HepG2 (cell line): ENCODE data around the gene SLC8A2. TPM values are rescaled to one million over a fixed set of nuclear protein-coding genes. Genes with fewer than 3 reads are reported as not detected.

Experiments
- ATAC-seq: fragments of 200-7000 bp; cut with Tn5 transposase; 3 replicates; pipeline ENCODE4 v1.9.1; 2020; ENCODE audit warnings: mild to moderate bottlenecking, moderate library complexity
- BruUV-seq: library from RNA; stranded (reverse); fragments of 400-500 nt; replicated peaks from 2 replicates; lab custom pipeline; 2021; lab: Mats Ljungman, UMichigan
- CTCF ChIA-PET: fragments of 300-600 bp; formaldehyde crosslinking; extraction: SDS; loops from one replicate; lab custom pipeline; 2021; ENCODE audit warnings: low total read pairs, inconsistent platforms, low intra/inter-chr PET ratio; lab: Yijun Ruan, JAX
- POLR2A ChIA-PET: fragments of 350-600 bp; sonication (Branson Sonifier 250); formaldehyde crosslinking; loops from one replicate; lab custom pipeline; 2020; ENCODE audit warnings: antibody characterized with exemption, inconsistent platforms; lab: Yijun Ruan, JAX
- DNase-seq: peaks from one replicate; pipeline ENCODE4 v3.0.0-alpha.2; 2015; ENCODE audit warnings: low spot score
- FAIRE-seq: peaks from 3 replicates; lab custom pipeline; 2011; peaks lifted over from hg19 to GRCh38; lab: Jason Lieb, UNC
- H2AFZ ChIP-seq: one replicate; pipeline ENCODE4 v1.6.1; 2011; ENCODE audit warnings: low read length, inconsistent platforms
- H3K27ac ChIP-seq: fragments of 300-600 bp; 3 replicates; pipeline ENCODE4 v1.8.0; 2011; ENCODE audit warnings: mixed run types, mild to moderate bottlenecking, mixed read lengths, low read length, inconsistent platforms; ENCODE audit not compliant: insufficient read depth; ENCODE audit errors: extremely low read length
- H3K27me3 ChIP-seq, 2 experiments: fragments of 200-600 bp in 1 of 2; 2 replicates in 1 of 2; 3 replicates in 1 of 2; pipeline versions ENCODE4 v1.6.0 to v1.8.0; 2011; ENCODE audit warnings: low read length in 2 of 2, mild to moderate bottlenecking in 2 of 2, moderate library complexity in 2 of 2, inconsistent platforms in 1 of 2; ENCODE audit not compliant: insufficient read depth in 2 of 2, control insufficient read depth in 1 of 2
- H3K36me3 ChIP-seq, 2 experiments: fragments of 200-600 bp in 1 of 2; replicated peaks in 1 of 2; 2 replicates in 1 of 2; 3 replicates in 1 of 2; pipeline versions ENCODE4 v1.5.1 to v1.8.0; 2011; ENCODE audit warnings: low read length in 2 of 2, inconsistent platforms in 1 of 2; ENCODE audit not compliant: insufficient read depth in 2 of 2, control insufficient read depth in 1 of 2
- H3K4me1 ChIP-seq: 2 replicates; pipeline ENCODE4 v1.5.1; 2012; ENCODE audit warnings: low read length, inconsistent platforms; ENCODE audit not compliant: insufficient read depth
- H3K4me2 ChIP-seq: 2 replicates; pipeline ENCODE4 v1.6.0; 2011; ENCODE audit warnings: low read depth, low read length, inconsistent platforms
- H3K4me3 ChIP-seq, 3 experiments: fragments of 200-600 bp in 1 of 3; sonication (generic), shearing (Covaris generic) in 1 of 3; replicated peaks in 1 of 3; 2 replicates each; pipeline ENCODE4 v1.5.1; 2011 to 2016; ENCODE audit warnings: low read length in 3 of 3, inconsistent platforms in 2 of 3, low read depth in 2 of 3, mild to moderate bottlenecking in 2 of 3, control low read depth in 1 of 3, mixed read lengths in 1 of 3; ENCODE audit not compliant: insufficient read depth in 1 of 3
- H3K79me2 ChIP-seq: one replicate; pipeline ENCODE4 v1.6.1; 2011; ENCODE audit warnings: low read length, inconsistent platforms; ENCODE audit not compliant: insufficient read depth
- H3K9ac ChIP-seq: 2 replicates; pipeline ENCODE4 v1.6.0; 2011; ENCODE audit warnings: mild to moderate bottlenecking, low read depth, low read length, inconsistent platforms; ENCODE audit not compliant: insufficient read depth
- H3K9me3 ChIP-seq: 2 replicates; pipeline ENCODE4 v1.5.1; 2012; ENCODE audit warnings: mild to moderate bottlenecking, low read length
- H4K20me1 ChIP-seq: 2 replicates; pipeline ENCODE4 v1.6.0; 2011; ENCODE audit warnings: inconsistent platforms, mild to moderate bottlenecking, low read length, moderate library complexity; ENCODE audit not compliant: insufficient read depth
- BHLHE40 ChIP-seq: IDR thresholded peaks from 2 replicates; pipeline ENCODE4 v1.6.1; 2011; ENCODE audit warnings: low read length, improper control_type of control experiment
- FOSL2 ChIP-seq: sonication (generic); formaldehyde crosslinking; IDR thresholded peaks from 2 replicates; pipeline ENCODE4 v1.4.0; 2020; ENCODE audit warnings: missing genetic modification reagents
- FOXP1 ChIP-seq, 2 experiments: fragments of 450-650 bp in 1 of 2; IDR thresholded peaks; 2 replicates each; pipeline ENCODE4 v1.6.1; 2017 to 2018; ENCODE audit warnings: antibody characterized with exemption in 1 of 2
- MIER2 ChIP-seq: IDR thresholded peaks from 2 replicates; pipeline ENCODE4 v1.6.1; 2016; ENCODE audit warnings: missing biosample characterization, missing genetic modification reagents
- NCOA5 ChIP-seq: sonication (generic); formaldehyde crosslinking; IDR thresholded peaks from 2 replicates; pipeline ENCODE4 v1.4.0; 2020; ENCODE audit warnings: missing genetic modification reagents
- NFKBIZ ChIP-seq: IDR thresholded peaks from 2 replicates; pipeline ENCODE4 v1.6.1; 2018; ENCODE audit warnings: missing genetic modification reagents, missing compliant biosample characterization
- SNAPC2 ChIP-seq: sonication (generic); formaldehyde crosslinking; IDR thresholded peaks from 2 replicates; pipeline ENCODE4 v1.8.1; 2022; ENCODE audit warnings: mild to moderate bottlenecking, missing genetic modification reagents
- TAF15 ChIP-seq: fragments of 200-400 bp; formaldehyde crosslinking; IDR thresholded peaks from one replicate; pipeline ENCODE4 v1.6.1; 2018; ENCODE audit warnings: mild to moderate bottlenecking, low read depth, low read length; ENCODE audit not compliant: poor library complexity, severe bottlenecking
- ZFY ChIP-seq: sonication (generic); formaldehyde crosslinking; IDR thresholded peaks from 2 replicates; pipeline ENCODE4 v1.4.0; 2020; ENCODE audit warnings: missing genetic modification reagents
- ZNF430 ChIP-seq: sonication (generic); formaldehyde crosslinking; IDR thresholded peaks from 2 replicates; pipeline ENCODE4 v1.9.0; 2021; ENCODE audit warnings: mild to moderate bottlenecking, missing genetic modification reagents
- ZNF737 ChIP-seq: sonication (generic); formaldehyde crosslinking; IDR thresholded peaks from 2 replicates; pipeline ENCODE4 v1.5.0; 2020; ENCODE audit warnings: missing genetic modification reagents, mild to moderate bottlenecking, borderline replicate concordance
- WGBS: methylation state at CpG from one replicate; pipeline ENCODE4 v1.1.6; 2017; ENCODE audit warnings: low lambda C conversion rate; 5-methylcytosine and 5-hydroxymethylcytosine counted together
- in situ Hi-C: cut with HindIII; loops from 2 replicates; pipeline ENCODE4 v1.10.0; 2017; ENCODE audit warnings: low pct_unique_long_range_greater_than_20kb; ENCODE audit not compliant: extremely low pct_ligation_motif_present
- intact Hi-C: fragments of 100-400 bp; cut with micrococcal nuclease; formaldehyde crosslinking; loops from one replicate; pipeline ENCODE4 v1.10.0; 2022; ENCODE audit not compliant: unreplicated experiment
- polyA plus RNA-seq, 8 experiments: library from polyadenylated mRNA; depleted of rRNA in 3 of 8; stranded (reverse) in 7 of 8; unstranded in 1 of 8; fragments of >200 nt; fragmentation: Illumina TruSeq in 4 of 8; extraction: Trizol in 4 of 8; gene quantifications; 2 replicates each; pipeline versions ENCODE4 v1.2.1 to v1.2.3, GENCODE V29; 2011 to 2016; ENCODE audit warnings: low read depth in 4 of 8, missing spikeins in 1 of 8, mixed read lengths in 1 of 8; ENCODE audit not compliant: insufficient read depth in 1 of 8
- total RNA-seq, 5 experiments: library from RNA; depleted of rRNA; stranded (reverse); fragments of >200 nt; fragmentation: Illumina TruSeq; extraction: Trizol; gene quantifications; 2 replicates each; pipeline ENCODE4 v1.2.3, GENCODE V29; 2016; ENCODE audit warnings: low read depth in 1 of 5
- TF ChIP-seq, protein P1 (sequence below): sonication (generic); formaldehyde crosslinking; IDR thresholded peaks from 2 replicates; pipeline ENCODE4 v1.4.0; 2020; ENCODE audit warnings: missing genetic modification reagents
- TF ChIP-seq, protein P2 (sequence below): sonication (generic); formaldehyde crosslinking; IDR thresholded peaks from 2 replicates; pipeline ENCODE4 v1.8.0; 2022; ENCODE audit warnings: mild to moderate bottlenecking, missing genetic modification reagents, moderate library complexity
- TF ChIP-seq, protein P3 (sequence below): IDR thresholded peaks from 2 replicates; pipeline ENCODE4 v1.6.1; 2012; ENCODE audit warnings: low read depth, low read length, improper control_type of control experiment
- TF ChIP-seq, protein P4 (sequence below): sonication (generic); formaldehyde crosslinking; IDR thresholded peaks from 2 replicates; pipeline ENCODE4 v1.8.0; 2022; ENCODE audit warnings: low read depth, missing genetic modification reagents
- TF ChIP-seq, protein P5 (sequence below): sonication (generic); formaldehyde crosslinking; IDR thresholded peaks from 2 replicates; pipeline ENCODE4 v1.5.1; 2020; ENCODE audit warnings: mild to moderate bottlenecking, moderate library complexity, missing genetic modification reagents
- TF ChIP-seq, protein P6 (sequence below): IDR thresholded peaks from 2 replicates; pipeline ENCODE4 v1.6.1; 2016; ENCODE audit warnings: low read depth, control low read depth

The SLC8A2 gene
- total and polyA plus RNA-seq, 2 of the 13 experiments (the other 11 are each of a cell fraction or from before 2014, with no cell fraction given): 0.02 TPM; not detected in 1

DNA sequence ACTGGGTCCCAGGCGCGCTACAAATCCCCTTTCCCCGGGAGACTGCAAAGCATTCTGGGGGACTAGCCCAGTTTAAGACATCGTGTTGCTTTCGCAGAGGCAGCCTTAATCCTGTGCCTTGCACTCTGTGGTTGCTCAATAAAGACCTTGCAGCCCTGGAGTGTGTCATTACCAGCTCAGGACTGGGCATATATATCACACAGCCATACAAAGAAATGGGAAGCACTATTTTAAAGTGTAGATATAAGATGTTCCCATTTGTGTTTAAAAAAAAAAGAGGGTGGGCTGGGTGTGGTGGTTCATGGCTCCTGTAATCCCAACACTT, 32.1 kb upstream of the SLC8A2 start:
- H3K4me2 ChIP-seq: no peak overlapping the region
- BruUV-seq: no TSS peak
- H3K79me2 ChIP-seq: peaks cover 15% of the 10 kb centered on the region
- peaks cover 12 to 25% of the 10 kb centered on the region in 2 experiments; a peak in 4 of 5 replicates for H3K36me3 ChIP-seq
- H3K4me3 ChIP-seq: no peak overlapping the region
- ChIA-PET POLR2A (no interaction called here), CTCF (no interaction called here)
- FAIRE-seq: no peak
- no peaks in the 10 kb centered on the region for H3K4me1 ChIP-seq
- in situ Hi-C loops: no loop called here
- H4K20me1 ChIP-seq: 0 out of 2 replicates have a peak, but pooled peaks cover 3% of the 10 kb centered on the region
- no peaks in the 10 kb centered on the region for H3K9me3 ChIP-seq
- H2AFZ ChIP-seq: no peak overlapping the region
- ATAC-seq: no peak
- H3K27me3 ChIP-seq: no peaks in the 10 kb centered on the region
- no peak overlapping the region for H3K9ac ChIP-seq
- WGBS: 85% methylated on average over 5 of the region's 5 CpGs
- H3K27ac ChIP-seq: no peak overlapping the region
- intact Hi-C loops: no loop called here
- no peak for DNase-seq
- TF ChIP-seq, protein P1, sequence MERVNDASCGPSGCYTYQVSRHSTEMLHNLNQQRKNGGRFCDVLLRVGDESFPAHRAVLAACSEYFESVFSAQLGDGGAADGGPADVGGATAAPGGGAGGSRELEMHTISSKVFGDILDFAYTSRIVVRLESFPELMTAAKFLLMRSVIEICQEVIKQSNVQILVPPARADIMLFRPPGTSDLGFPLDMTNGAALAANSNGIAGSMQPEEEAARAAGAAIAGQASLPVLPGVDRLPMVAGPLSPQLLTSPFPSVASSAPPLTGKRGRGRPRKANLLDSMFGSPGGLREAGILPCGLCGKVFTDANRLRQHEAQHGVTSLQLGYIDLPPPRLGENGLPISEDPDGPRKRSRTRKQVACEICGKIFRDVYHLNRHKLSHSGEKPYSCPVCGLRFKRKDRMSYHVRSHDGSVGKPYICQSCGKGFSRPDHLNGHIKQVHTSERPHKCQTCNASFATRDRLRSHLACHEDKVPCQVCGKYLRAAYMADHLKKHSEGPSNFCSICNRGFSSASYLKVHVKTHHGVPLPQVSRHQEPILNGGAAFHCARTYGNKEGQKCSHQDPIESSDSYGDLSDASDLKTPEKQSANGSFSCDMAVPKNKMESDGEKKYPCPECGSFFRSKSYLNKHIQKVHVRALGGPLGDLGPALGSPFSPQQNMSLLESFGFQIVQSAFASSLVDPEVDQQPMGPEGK (CRISPR knock-in tag): no peak
- no peak for TF ChIP-seq ZFY (CRISPR knock-in tag)
- TF ChIP-seq ZNF430 (CRISPR knock-in tag): no peak
- TF ChIP-seq, protein P2, sequence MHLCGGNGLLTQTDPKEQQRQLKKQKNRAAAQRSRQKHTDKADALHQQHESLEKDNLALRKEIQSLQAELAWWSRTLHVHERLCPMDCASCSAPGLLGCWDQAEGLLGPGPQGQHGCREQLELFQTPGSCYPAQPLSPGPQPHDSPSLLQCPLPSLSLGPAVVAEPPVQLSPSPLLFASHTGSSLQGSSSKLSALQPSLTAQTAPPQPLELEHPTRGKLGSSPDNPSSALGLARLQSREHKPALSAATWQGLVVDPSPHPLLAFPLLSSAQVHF (CRISPR knock-in tag): no peak
- TF ChIP-seq, protein P3, sequence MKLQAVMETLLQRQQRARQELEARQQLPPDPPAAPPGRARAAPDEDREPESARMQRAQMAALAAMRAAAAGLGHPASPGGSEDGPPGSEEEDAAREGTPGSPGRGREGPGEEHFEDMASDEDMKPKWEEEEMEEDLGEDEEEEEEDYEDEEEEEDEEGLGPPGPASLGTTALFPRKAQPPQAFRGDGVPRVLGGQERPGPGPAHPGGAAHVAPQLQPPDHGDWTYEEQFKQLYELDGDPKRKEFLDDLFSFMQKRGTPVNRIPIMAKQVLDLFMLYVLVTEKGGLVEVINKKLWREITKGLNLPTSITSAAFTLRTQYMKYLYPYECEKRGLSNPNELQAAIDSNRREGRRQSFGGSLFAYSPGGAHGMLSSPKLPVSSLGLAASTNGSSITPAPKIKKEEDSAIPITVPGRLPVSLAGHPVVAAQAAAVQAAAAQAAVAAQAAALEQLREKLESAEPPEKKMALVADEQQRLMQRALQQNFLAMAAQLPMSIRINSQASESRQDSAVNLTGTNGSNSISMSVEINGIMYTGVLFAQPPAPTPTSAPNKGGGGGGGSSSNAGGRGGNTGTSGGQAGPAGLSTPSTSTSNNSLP: no peak
- no peak for TF ChIP-seq NCOA5 (CRISPR knock-in tag)
- no peak for TF ChIP-seq SNAPC2 (CRISPR knock-in tag)
- TF ChIP-seq ZNF737 (CRISPR knock-in tag): no peak
- TF ChIP-seq TAF15: no peak
- TF ChIP-seq, protein P4, sequence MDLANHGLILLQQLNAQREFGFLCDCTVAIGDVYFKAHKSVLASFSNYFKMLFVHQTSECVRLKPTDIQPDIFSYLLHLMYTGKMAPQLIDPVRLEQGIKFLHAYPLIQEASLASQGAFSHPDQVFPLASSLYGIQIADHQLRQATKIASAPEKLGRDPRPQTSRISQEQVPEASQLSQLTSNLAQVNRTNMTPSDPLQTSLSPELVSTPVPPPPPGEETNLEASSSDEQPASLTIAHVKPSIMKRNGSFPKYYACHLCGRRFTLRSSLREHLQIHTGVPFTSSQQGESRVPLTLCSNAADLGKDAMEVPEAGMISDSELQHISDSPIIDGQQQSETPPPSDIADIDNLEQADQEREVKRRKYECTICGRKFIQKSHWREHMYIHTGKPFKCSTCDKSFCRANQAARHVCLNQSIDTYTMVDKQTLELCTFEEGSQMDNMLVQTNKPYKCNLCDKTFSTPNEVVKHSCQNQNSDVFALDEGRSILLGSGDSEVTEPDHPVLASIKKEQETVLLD (CRISPR knock-in tag): no peak
- TF ChIP-seq FOXP1 (IDR thresholded peaks at IDR 0.05): no peak
- TF ChIP-seq FOXP1 (CRISPR knock-in tag; IDR thresholded peaks at IDR 0.05): no peak
- TF ChIP-seq, protein P5, sequence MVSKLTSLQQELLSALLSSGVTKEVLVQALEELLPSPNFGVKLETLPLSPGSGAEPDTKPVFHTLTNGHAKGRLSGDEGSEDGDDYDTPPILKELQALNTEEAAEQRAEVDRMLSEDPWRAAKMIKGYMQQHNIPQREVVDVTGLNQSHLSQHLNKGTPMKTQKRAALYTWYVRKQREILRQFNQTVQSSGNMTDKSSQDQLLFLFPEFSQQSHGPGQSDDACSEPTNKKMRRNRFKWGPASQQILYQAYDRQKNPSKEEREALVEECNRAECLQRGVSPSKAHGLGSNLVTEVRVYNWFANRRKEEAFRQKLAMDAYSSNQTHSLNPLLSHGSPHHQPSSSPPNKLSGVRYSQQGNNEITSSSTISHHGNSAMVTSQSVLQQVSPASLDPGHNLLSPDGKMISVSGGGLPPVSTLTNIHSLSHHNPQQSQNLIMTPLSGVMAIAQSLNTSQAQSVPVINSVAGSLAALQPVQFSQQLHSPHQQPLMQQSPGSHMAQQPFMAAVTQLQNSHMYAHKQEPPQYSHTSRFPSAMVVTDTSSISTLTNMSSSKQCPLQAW (CRISPR knock-in tag): no peak
- TF ChIP-seq BHLHE40: no peak
- TF ChIP-seq, protein P6, sequence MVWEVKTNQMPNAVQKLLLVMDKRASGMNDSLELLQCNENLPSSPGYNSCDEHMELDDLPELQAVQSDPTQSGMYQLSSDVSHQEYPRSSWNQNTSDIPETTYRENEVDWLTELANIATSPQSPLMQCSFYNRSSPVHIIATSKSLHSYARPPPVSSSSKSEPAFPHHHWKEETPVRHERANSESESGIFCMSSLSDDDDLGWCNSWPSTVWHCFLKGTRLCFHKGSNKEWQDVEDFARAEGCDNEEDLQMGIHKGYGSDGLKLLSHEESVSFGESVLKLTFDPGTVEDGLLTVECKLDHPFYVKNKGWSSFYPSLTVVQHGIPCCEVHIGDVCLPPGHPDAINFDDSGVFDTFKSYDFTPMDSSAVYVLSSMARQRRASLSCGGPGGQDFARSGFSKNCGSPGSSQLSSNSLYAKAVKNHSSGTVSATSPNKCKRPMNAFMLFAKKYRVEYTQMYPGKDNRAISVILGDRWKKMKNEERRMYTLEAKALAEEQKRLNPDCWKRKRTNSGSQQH (CRISPR knock-in tag): no peak
- TF ChIP-seq MIER2 (CRISPR knock-in tag): no peak
- no peak for TF ChIP-seq FOSL2
- no peak for TF ChIP-seq NFKBIZ (CRISPR knock-in tag)
